ENCODE measurements around the gene YDJC. TPM values are rescaled to one million over a fixed set of nuclear protein-coding genes. Genes with fewer than 3 reads are reported as not detected.

Gene YDJC
- total RNA-seq, 1 donor from 2014 or later, result 10.3 TPM

DNA sequence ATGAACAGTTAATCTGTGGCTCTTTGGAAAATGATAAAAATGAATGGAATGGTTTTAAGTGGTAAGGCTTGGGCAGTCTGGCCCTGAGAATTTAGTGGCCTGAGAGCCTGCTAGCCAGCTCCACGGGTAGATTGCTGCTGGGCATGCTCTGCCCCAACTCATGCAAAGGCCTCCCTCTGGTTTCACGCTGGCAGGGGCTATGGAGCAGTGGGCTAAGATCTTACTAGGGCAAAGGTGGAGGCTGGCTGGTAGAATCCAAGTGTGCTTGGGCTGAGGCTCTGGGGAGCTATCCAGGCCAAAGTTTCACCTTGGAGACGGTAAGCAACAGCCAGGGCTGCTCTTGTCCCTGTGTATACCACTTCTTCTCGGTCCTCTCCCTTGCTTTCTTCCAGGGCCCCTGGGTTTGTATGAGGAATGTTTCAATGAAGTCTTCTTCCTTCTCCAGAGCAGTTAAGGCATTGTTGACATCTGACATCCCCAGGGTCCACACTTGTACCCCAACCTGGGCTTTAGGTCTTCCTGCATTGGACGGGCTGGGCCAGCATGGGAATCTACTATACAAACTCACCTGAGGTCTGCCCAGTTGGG, 34.9 kb downstream of the YDJC start:
- H3K4me3 Mint-ChIP-seq (ENCODE audit: unreplicated experiment), result no peak overlapping the region
- TF ChIP-seq, protein P1, sequence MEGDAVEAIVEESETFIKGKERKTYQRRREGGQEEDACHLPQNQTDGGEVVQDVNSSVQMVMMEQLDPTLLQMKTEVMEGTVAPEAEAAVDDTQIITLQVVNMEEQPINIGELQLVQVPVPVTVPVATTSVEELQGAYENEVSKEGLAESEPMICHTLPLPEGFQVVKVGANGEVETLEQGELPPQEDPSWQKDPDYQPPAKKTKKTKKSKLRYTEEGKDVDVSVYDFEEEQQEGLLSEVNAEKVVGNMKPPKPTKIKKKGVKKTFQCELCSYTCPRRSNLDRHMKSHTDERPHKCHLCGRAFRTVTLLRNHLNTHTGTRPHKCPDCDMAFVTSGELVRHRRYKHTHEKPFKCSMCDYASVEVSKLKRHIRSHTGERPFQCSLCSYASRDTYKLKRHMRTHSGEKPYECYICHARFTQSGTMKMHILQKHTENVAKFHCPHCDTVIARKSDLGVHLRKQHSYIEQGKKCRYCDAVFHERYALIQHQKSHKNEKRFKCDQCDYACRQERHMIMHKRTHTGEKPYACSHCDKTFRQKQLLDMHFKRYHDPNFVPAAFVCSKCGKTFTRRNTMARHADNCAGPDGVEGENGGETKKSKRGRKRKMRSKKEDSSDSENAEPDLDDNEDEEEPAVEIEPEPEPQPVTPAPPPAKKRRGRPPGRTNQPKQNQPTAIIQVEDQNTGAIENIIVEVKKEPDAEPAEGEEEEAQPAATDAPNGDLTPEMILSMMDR (IDR thresholded peaks at IDR 0.05; ENCODE audit: partially characterized antibody, unreplicated experiment), result no peak
- H3K9me3 Mint-ChIP-seq (ENCODE audit: unreplicated experiment), result peaks cover 10% of the 10 kb centered on the region
- peaks cover 36% of the 10 kb centered on the region for H3K4me1 Mint-ChIP-seq (ENCODE audit: low read depth, unreplicated experiment)
- peaks cover 6% of the 10 kb centered on the region for H3K36me3 Mint-ChIP-seq (ENCODE audit: unreplicated experiment)
- peaks cover 2% of the 10 kb centered on the region for H3K27me3 Mint-ChIP-seq (ENCODE audit: unreplicated experiment)
- DNase-seq, result no peak
- H3K27ac Mint-ChIP-seq (ENCODE audit: unreplicated experiment), result no peak overlapping the region

DNA sequence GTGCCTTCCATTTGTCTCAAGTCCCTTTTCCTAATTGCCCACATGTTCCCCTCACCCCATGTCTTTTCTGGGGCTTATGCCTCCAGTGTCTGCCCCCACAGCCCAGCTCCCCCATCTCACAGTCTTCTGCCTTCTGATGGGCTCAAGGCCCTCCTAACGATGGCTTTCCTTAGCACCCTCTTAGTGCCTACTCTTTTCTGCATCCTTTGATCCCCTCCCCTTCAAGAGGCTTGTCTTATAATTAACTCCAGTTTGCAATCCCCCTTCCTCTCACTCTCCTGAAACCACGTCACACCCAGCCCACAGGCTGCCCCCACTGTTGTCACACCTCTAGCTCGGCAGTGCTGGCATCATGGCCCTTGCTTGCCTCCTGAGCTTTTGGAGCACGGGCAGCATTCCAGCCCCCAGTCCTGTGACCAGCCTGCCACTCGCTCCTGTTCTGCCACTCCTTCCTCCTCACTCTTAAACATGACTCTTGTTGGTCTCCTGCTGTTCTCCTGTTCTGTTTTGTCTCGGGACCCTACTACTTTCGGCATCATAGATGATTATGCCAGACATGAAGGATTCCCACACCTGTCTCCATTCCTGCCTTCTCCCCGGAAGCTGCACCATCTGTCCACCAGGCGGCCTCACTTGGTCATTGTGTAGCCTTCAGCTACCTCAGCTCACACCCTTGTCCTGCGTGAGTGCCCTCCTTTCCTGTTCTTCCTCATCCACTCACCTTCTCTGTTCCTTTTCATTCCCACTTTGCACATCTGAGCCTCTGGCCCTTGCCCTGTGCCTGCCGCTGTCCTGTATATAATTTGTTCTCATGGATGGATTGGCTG, 36.2 kb downstream of the YDJC start:
- peak overlapping the region; percentile 15 for H3K4me3 Mint-ChIP-seq (ENCODE audit: unreplicated experiment)
- H3K4me1 Mint-ChIP-seq (ENCODE audit: low read depth, unreplicated experiment), result peaks cover 30% of the 10 kb centered on the region
- peak; percentile 47 for DNase-seq
- H3K9me3 Mint-ChIP-seq (ENCODE audit: unreplicated experiment), result peaks cover 12% of the 10 kb centered on the region
- TF ChIP-seq, protein P1 (IDR thresholded peaks at IDR 0.05; ENCODE audit: partially characterized antibody, unreplicated experiment), result peak; percentile 60
- peaks cover 4% of the 10 kb centered on the region for H3K27me3 Mint-ChIP-seq (ENCODE audit: unreplicated experiment)
- H3K36me3 Mint-ChIP-seq (ENCODE audit: unreplicated experiment), result peaks cover 6% of the 10 kb centered on the region
- H3K27ac Mint-ChIP-seq (ENCODE audit: unreplicated experiment), result peak overlapping the region; percentile 0

DNA sequence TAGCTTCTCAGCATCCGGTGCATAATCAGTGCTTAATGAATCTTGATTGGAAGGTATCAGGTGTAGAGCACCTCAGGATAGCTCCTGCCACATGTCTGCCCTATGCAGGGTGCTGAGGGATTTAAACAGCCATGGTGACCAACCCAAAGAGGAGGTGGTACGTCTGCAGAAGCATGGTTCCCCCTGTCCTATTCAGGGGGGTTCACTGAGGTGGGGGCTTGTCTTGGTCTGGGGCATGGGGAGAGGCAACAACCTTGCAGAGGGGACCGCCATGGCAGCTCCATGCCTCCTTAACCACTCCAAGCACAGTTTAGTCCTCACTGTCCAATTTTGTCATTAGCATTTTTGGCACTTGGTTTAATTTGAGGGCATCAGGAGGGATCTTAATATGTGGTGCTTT, 37.4 kb downstream of the YDJC start:
- no peak for DNase-seq
- Mint-ChIP-seq H3K4me1 (ENCODE audit: low read depth, unreplicated experiment) (peaks cover 37% of the 10 kb centered on the region), H3K9me3 (ENCODE audit: unreplicated experiment) (peaks cover 12% of the 10 kb centered on the region), H3K27ac (ENCODE audit: unreplicated experiment) (no peak overlapping the region), H3K27me3 (ENCODE audit: unreplicated experiment) (peaks cover 4% of the 10 kb centered on the region), H3K36me3 (ENCODE audit: unreplicated experiment) (peaks cover 6% of the 10 kb centered on the region), H3K4me3 (ENCODE audit: unreplicated experiment) (no peak overlapping the region)
- TF ChIP-seq, protein P1 (IDR thresholded peaks at IDR 0.05; ENCODE audit: partially characterized antibody, unreplicated experiment), result no peak

DNA sequence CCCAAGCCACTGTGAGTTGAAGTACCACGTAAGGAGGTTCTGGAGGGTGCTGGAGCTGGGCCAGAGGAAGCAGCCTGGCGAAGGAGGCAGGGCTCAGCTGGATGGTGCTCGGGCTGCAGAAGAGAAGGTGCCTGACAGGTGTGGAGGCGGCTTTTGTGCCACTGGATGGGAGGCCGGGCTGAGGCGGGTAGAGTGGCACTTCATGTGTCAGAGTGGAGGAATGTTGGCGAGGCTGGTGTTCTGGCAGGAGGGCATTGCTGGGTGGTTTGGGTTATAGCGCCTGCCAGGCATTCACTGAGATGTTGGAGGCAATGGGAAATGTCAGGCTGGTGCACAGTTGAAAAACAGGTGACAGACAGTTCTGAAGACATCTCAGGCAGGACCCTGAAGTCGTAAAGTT, 38.1 kb downstream of the YDJC start:
- TF ChIP-seq, protein P1 (IDR thresholded peaks at IDR 0.05; ENCODE audit: partially characterized antibody, unreplicated experiment), result no peak
- peaks cover 37% of the 10 kb centered on the region for H3K4me1 Mint-ChIP-seq (ENCODE audit: low read depth, unreplicated experiment)
- H3K36me3 Mint-ChIP-seq (ENCODE audit: unreplicated experiment), result peaks cover 6% of the 10 kb centered on the region
- H3K4me3 Mint-ChIP-seq (ENCODE audit: unreplicated experiment), result no peak overlapping the region
- H3K9me3 Mint-ChIP-seq (ENCODE audit: unreplicated experiment), result peaks cover 12% of the 10 kb centered on the region
- peaks cover 4% of the 10 kb centered on the region for H3K27me3 Mint-ChIP-seq (ENCODE audit: unreplicated experiment)
- DNase-seq, result no peak
- H3K27ac Mint-ChIP-seq (ENCODE audit: unreplicated experiment), result no peak overlapping the region

All from glutamatergic neuron (in vitro differentiated cells).